NCI-H748 (cell line): ENCODE measurements around the gene WWC1.
"Not testable (repeated sequence)": the region's sequence is repeated elsewhere in the genome, so short reads cannot be mapped to it uniquely, and the experiment has no call there.

Experiments used
- DNase-seq: peaks from one replicate; lab custom pipeline; 2025; ENCODE audit not compliant: unreplicated experiment; lab: John Stamatoyannopoulos, UW

The WWC1 gene

GRCh38 chr5:168434001-168434400 lies 142.6 kb downstream of the WWC1 start:
- peak; percentile 61 for DNase-seq

DNA sequence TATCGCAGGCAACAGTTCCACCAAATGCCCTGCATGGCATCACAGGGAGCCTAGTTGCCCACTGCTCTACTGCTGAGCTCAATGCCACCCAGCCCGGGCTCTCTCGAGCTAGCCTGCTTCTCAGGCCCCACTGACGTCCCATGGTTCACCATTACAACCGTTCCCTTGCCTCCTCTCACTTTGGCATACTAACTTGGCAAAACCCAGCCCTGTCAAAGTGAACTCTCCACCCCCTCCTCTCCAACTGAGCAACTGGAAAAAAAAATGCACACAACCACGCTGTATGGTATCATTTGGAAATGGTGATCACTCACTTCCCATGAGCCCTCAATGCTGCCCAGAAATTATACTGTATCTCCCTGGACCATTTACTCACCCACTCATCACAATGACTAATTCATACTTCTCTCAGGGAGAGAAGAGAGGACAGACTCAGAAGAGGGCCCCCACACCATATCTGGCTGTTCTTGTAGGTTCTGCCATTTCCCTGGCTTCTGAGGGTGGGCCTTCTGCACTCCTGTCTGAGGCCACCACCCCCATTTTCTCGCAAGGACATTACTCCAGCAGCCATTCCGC lies 143.4 kb downstream of the WWC1 start:
- DNase-seq, result no peak

GRCh38 chr5:168435340-168435739 lies 143.9 kb downstream of the WWC1 start:
- not testable (repeated sequence) for DNase-seq

DNA sequence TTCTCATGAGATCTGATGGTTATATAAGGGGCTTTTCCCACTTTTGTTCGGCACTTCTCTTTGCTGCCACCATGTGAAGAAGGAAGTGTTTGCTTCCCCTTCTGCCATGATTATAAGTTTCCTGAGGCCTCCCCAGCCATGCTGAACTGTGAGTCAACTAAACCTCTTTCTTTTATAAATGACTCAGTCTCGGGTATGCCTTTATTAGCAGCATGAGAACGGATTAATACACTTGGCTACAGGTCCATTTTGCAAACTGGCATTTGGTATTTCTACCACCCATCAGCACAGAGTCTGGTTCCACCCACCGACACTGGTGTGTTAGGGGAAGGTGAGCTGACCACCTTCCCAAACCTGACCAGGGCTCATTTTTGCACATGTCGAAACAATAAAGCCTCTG lies 146.9 kb downstream of the WWC1 start:
- DNase-seq, result no peak

GRCh38 chr5:168443533-168443932 lies 152.1 kb downstream of the WWC1 start:
- DNase-seq, result no peak

DNA sequence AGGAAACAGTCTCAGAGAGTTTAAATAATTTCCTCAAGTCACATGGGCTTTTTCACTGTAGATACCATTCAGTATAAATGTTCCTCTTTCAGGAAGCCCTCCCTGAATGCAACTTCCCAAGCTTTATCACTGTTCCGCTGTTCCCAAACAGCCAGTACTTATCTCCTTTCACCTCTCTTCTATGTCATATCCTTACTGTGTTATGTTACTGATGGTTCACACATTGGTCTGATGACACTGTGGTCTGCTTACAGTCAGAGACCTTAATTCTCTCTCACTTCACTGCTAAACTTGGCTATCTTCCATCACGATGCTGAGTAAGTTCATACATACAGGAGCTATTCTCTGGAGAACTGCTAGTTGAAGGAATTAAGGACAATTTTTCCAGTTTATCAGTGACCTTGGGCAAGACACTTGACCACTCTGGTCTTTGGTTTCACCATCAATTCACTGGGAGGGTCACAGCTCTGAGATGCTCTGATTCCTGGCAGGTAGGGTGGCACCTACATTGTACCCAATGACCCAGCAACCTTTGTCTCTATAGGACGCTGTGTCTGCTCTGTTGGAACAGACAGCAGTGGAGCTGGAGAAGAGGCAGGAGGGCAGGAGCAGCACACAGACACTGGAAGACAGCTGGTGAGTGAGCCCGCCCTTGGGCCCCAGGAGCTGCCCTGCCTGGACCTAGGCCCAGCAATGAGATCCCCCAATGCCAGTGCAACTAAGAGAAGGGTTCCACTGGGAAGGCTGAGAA lies 152.7 kb downstream of the WWC1 start:
- no peak for DNase-seq

DNA sequence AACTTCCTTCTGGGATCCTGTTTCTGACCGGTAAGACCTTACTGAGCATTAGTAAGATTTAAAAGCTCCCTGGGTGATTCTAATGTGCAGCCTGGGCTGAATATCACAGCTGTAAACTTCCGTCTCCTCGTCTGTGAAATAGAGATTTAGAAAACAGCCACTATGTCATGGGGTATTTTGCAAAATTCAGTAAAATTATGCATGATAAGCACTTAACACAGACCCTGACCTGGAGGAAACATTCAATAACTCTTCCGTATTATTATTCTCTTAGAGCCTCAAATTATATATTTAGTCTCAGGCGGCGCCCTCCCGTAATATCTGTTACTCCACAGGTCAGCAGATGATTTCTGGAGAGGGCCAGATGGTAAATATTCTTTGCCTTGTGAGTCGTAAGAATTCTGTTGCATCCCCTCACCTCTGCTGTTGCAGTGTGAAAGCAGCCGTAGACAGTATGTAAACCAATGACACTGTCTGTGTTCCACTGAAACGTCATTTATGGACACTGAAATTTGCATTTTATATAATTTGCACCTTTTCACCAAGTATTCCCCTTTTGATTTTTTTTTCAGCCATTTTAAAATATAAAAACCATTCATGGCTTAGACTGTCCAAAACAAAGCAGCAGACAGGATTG lies 155.7 kb downstream of the WWC1 start:
- DNase-seq, result no peak

- no peak for DNase-seq
These were observed 156.4 kb downstream of the WWC1 start for GRCh38 chr5:168447808-168448207.

- peak; percentile 20 for DNase-seq
These were observed 157.7 kb downstream of the WWC1 start for GRCh38 chr5:168449166-168449565.

DNA sequence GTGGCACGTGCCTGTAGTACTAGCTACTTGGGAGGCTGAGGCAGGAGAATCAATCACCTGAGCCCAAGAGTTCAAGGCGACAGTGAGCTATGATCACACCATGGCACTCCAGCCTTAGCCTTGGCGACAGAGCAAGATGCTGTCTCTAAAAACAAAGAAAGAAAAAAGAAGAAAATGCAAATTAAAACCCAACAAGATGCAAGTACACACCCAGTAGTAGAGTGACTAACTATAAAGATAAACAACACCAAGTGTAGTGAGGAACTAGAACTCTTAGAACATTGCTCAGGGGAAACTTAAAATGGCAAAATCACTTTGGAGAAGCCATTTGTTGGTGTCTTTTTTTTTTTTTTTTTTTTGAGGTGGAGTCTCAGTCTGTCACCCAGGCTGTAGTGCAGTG lies 160.1 kb downstream of the WWC1 start:
- DNase-seq, result no peak

GRCh38 chr5:168455201-168455600 lies 163.8 kb downstream of the WWC1 start:
- DNase-seq, result no peak

DNA sequence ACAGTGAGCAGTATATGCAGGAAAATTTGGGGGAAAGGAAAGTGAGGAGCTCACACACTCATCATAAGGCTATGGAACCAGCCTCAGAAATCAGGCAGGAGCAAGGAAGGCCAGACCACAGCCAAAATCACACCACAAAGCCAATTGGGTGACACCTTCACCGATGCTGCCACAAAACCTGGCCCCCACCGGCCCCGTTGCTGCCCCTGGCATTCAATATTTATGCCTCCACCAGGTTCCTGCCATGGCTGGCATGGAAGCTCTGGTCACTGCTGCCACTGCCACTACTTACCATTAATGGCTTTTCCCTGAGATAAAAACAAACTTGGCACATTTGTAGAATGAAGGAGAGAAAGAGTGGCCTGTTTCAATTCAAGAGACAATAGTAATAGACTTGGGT lies 166.1 kb downstream of the WWC1 start:
- DNase-seq, result no peak

- DNase-seq, result no peak
These were observed 169.2 kb downstream of the WWC1 start for GRCh38 chr5:168460606-168461005.

- no peak for DNase-seq
These were observed 171.6 kb downstream of the WWC1 start for GRCh38 chr5:168463081-168463480.

DNA sequence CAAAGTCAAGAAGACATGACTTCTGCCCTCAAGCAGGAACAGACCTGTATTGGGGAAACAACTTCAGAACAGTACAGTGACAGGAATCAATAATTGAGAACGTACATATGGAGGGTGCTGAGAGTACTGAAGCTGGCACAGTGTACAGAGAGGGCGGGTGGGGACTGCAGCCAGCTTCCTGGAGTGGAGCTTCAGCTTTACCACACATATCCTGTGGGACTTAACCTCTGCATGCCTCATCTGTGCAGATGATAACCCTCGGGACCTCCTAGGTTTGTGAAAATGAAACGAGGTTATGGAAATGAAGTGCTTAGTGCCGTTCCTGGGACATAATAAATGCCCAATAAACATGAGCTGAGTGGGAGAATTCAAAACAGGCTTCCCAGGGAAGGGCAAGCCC lies 172.8 kb downstream of the WWC1 start:
- DNase-seq, result no peak

DNA sequence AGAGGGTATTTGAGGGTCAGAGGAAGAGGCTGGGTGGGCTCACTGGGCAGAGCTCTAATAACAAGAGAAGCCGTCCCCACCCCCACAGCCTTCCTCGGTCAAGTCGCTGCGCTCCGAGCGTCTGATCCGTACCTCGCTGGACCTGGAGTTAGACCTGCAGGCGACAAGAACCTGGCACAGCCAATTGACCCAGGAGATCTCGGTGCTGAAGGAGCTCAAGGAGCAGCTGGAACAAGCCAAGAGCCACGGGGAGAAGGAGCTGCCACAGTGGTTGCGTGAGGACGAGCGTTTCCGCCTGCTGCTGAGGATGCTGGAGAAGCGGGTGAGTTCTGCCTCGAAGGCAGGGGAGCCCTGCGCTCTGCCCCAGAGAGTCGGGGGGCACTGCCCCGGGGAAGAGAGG lies 173.2 kb downstream of the WWC1 start:
- no peak for DNase-seq

DNA sequence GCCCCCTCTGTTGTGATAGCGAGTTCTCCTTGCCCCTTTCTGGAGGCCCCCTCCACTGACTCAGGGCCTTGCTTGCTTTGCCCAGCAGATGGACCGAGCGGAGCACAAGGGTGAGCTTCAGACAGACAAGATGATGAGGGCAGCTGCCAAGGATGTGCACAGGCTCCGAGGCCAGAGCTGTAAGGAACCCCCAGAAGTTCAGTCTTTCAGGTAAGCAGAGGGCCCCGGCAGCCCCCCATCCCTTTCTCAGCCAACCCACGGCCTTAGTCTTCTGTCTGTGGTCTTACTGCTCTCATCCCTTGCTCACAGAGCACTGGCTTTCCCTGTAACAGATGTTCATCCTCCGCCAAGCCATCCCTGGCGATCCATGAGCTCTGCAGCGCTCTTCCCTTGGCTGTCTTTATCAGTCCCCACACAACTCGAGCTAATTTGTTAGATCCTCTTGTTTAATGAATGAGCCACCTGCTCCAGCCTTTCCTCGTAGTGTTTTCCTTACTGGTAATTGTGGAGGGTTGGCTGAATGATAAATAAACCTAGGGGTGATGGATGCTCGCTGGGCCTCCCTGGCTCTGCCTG lies 176.4 kb downstream of the WWC1 start:
- peak; percentile 58 for DNase-seq

GRCh38 chr5:168468836-168469235 lies 177.4 kb downstream of the WWC1 start:
- no peak for DNase-seq

DNA sequence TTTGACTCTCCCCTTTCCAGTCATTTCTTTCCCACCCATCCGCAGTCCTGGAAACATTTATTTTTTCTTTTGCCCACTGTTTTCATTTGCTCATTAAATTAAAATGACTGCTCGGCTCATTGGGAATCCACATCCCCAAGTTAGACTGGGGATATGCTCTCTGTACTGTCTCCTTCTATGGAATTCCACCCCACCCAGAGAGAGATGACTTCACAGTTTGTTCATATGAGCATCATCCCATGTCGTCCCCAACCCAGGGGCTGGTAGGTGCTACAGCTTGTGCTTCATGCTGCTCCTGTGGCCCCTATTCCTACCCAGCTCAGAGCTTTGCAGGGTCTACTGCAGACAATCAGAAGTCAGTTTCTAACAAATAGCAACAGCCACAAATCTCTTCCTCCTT lies 178.4 kb downstream of the WWC1 start:
- DNase-seq, result no peak

GRCh38 chr5:168471785-168472184 lies 180.3 kb downstream of the WWC1 start:
- DNase-seq, result no peak

- DNase-seq, result no peak
These were observed 180.9 kb downstream of the WWC1 start for GRCh38 chr5:168472329-168472728.

DNA sequence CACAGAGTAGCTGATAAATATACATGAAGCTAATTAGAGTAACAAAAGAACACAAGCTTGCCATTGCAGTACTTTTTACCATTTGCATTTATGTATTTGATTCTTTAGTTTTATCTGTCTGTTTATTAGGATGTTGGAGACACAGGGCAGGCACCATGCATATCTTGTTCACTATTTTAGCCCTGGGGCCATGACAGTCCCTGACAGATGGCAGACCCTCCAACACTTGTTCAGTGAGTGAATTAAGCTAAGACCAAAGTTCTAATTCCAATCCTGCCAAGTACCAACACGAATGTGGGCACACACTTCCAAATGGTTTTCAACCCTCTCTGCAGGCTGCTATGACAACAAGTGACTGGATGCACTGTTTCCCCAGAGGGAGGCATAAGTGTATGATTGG lies 182.9 kb downstream of the WWC1 start:
- DNase-seq, result no peak
